Smooth muscle cell (in vitro differentiated cells): ENCODE measurements around the gene AHR. TPM values are rescaled to one million over a fixed set of nuclear protein-coding genes. Genes with fewer than 3 reads are reported as not detected.
A peak's percentile ranks its signal among the peaks of the same experiment; 100 is the strongest.

Source experiments
- DNase-seq: peaks from one replicate; lab custom pipeline; 2025; ENCODE audit not compliant: unreplicated experiment; lab: John Stamatoyannopoulos, UW
- H2AFZ ChIP-seq: fragments of 200-600 bp; sonication (generic); 2 replicates; pipeline ENCODE4 v1.6.0; 2016; ENCODE audit warnings: antibody characterized with exemption, low read depth, mild to moderate bottlenecking
- H3F3A ChIP-seq: fragments of 200-600 bp; sonication (generic); 2 replicates; pipeline ENCODE4 v1.6.0; 2017; ENCODE audit warnings: antibody characterized with exemption, low read depth
- H3K27ac ChIP-seq: fragments of 200-600 bp; sonication (generic); 2 replicates; pipeline ENCODE4 v1.5.1; 2016; ENCODE audit warnings: low read depth, mild to moderate bottlenecking
- H3K27me3 ChIP-seq: fragments of 200-600 bp; sonication (generic); 2 replicates; pipeline ENCODE4 v1.6.1; 2016; ENCODE audit warnings: low read depth, mild to moderate bottlenecking
- H3K36me3 ChIP-seq: fragments of 200-600 bp; sonication (generic); 2 replicates; pipeline ENCODE4 v1.5.1; 2016; ENCODE audit warnings: low read depth
- H3K4me1 ChIP-seq: fragments of 200-600 bp; sonication (generic); 2 replicates; pipeline ENCODE4 v1.5.1; 2016; ENCODE audit warnings: low read depth
- H3K4me2 ChIP-seq: fragments of 200-600 bp; sonication (generic); 2 replicates; pipeline ENCODE4 v1.6.0; 2016; ENCODE audit warnings: mild to moderate bottlenecking
- H3K4me3 ChIP-seq: fragments of 200-600 bp; sonication (generic); 2 replicates; pipeline ENCODE4 v1.5.1; 2016; ENCODE audit warnings: mild to moderate bottlenecking
- H3K79me2 ChIP-seq: fragments of 200-600 bp; sonication (generic); 2 replicates; pipeline ENCODE4 v1.6.0; 2016; ENCODE audit warnings: low read depth, mild to moderate bottlenecking
- H3K9ac ChIP-seq: fragments of 200-600 bp; sonication (generic); 2 replicates; pipeline ENCODE4 v1.6.0; 2016; ENCODE audit warnings: low read depth
- H3K9me3 ChIP-seq: fragments of 200-600 bp; sonication (generic); replicated peaks from 2 replicates; pipeline ENCODE4 v1.5.1; 2016; ENCODE audit warnings: low read depth
- H4K20me1 ChIP-seq: fragments of 200-600 bp; sonication (generic); 2 replicates; pipeline ENCODE4 v1.6.0; 2016; ENCODE audit warnings: low read depth
- CTCF ChIP-seq: fragments of 200-600 bp; sonication (generic); IDR thresholded peaks from 2 replicates; pipeline ENCODE4 v1.5.1; 2017; ENCODE audit warnings: borderline replicate concordance, mild to moderate bottlenecking, antibody characterized with exemption; ENCODE audit not compliant: insufficient read depth, poor library complexity, severe bottlenecking
- WGBS: methylation state at CpG from one replicate; pipeline ENCODE4 v1.1.7; 2016; ENCODE audit warnings: low lambda C conversion rate; 5-methylcytosine and 5-hydroxymethylcytosine counted together
- polyA plus RNA-seq: library from polyadenylated mRNA; unstranded; fragments of >200 nt; fragmentation: Nextera tagmentation; extraction: Ambion mirVana; gene quantifications from 2 replicates; pipeline ENCODE4 v1.2.1, GENCODE V29; 2016
- total RNA-seq: library from RNA; depleted of rRNA; stranded (reverse); fragments of >200 nt; gene quantifications from 2 replicates; pipeline ENCODE4 v1.2.3, GENCODE V29; 2014

The AHR gene
- total and polyA plus RNA-seq, 2 experiments from 2014 or later, result 25.7 to 174 TPM

GRCh38 chr7:17302575-17303142 lies 4.2 kb downstream of the AHR start:
- WGBS, result 79% methylated on average over 8 of the region's 8 CpGs
- Histone ChIP-seq H3K36me3 (no peaks in the 10 kb centered on the region), H3K4me3 (peak overlapping the region; percentile 76), H3K79me2 (peaks cover 91% of the 10 kb centered on the region), H3K9me3 (no peaks in the 10 kb centered on the region), H4K20me1 (peaks cover 85% of the 10 kb centered on the region), H3K27me3 (no peaks in the 10 kb centered on the region), H2AFZ (no peak overlapping the region), H3K9ac (no peak overlapping the region), H3K4me2 (peak overlapping the region; percentile 94), H3K27ac (peak overlapping the region; percentile 57), H3F3A (peaks cover 5% of the 10 kb centered on the region), H3K4me1 (peaks cover 27% of the 10 kb centered on the region)
- no peak for TF ChIP-seq CTCF
- DNase-seq, result no peak

GRCh38 chr7:17304926-17305325 lies 6.5 kb downstream of the AHR start:
- Histone ChIP-seq H3K9ac (peak overlapping the region; percentile 23), H3K4me2 (peak overlapping the region; percentile 94), H3K4me3 (peak overlapping the region; percentile 76), H3K79me2 (peaks cover 100% of the 10 kb centered on the region), H2AFZ (no peak overlapping the region), H3K4me1 (peaks cover 27% of the 10 kb centered on the region), H3K27me3 (no peaks in the 10 kb centered on the region), H3K36me3 (no peaks in the 10 kb centered on the region), H4K20me1 (peaks cover 96% of the 10 kb centered on the region), H3K9me3 (no peaks in the 10 kb centered on the region), H3F3A (peaks cover 3% of the 10 kb centered on the region), H3K27ac (peak overlapping the region; percentile 57)
- DNase-seq, result no peak
- TF ChIP-seq CTCF, result no peak

- WGBS, result 69% methylated on average over 6 of the region's 6 CpGs
- no peaks in the 10 kb centered on the region for H3K9me3 ChIP-seq
- no peaks in the 10 kb centered on the region for H3K36me3 ChIP-seq
- H4K20me1 ChIP-seq, result peaks cover 96% of the 10 kb centered on the region
- no peak for DNase-seq
- TF ChIP-seq CTCF, result no peak
- peak overlapping the region; percentile 94 for H3K4me2 ChIP-seq
- H3K27ac ChIP-seq, result peak overlapping the region; percentile 52
- peaks cover 100% of the 10 kb centered on the region for H3K79me2 ChIP-seq
- peak overlapping the region; percentile 15 for H3K4me3 ChIP-seq
- H3K27me3 ChIP-seq, result no peaks in the 10 kb centered on the region
- H2AFZ ChIP-seq, result no peak overlapping the region
- H3K4me1 ChIP-seq, result peaks cover 27% of the 10 kb centered on the region
- H3K9ac ChIP-seq, result peak overlapping the region; percentile 20
- peaks cover 3% of the 10 kb centered on the region for H3F3A ChIP-seq
Observed at GRCh38 chr7:17305387-17306171, 7.1 kb downstream of the AHR start.
